GM12801 (cell line): ENCODE data around the gene CNST.

Experiments
- CTCF ChIP-seq: IDR thresholded peaks from one replicate; pipeline ENCODE4 v1.5.1; 2011; ENCODE audit warnings: control low read depth; ENCODE audit not compliant: insufficient read length; ENCODE audit errors: extremely low read depth

The CNST gene

GRCh38 chr1:246699095-246699735 lies 133.0 kb downstream of the CNST start:
- TF ChIP-seq CTCF, result no peak

DNA sequence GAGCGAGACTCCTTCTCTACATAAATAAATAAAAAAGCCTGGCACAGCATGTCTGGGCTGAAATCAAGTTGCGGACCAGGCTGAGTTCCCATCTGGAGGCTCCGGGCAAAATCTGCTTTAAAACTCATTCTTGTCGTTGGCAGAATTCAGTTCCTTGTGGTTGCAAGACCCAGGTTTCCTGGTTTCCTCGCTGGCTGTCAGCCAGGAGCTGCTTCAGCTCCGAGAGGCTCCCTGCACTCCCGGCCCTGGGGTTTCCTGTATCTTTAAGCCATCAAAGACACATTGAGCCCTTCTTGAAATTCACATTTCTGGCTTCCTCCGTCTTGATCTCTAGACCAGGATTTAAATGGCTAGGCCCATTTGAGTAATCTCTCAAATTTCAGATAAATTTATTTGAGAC lies 137.3 kb downstream of the CNST start:
- no peak for TF ChIP-seq CTCF

- no peak for TF ChIP-seq CTCF
Observed at GRCh38 chr1:246705368-246705767, 139.1 kb downstream of the CNST start.

DNA sequence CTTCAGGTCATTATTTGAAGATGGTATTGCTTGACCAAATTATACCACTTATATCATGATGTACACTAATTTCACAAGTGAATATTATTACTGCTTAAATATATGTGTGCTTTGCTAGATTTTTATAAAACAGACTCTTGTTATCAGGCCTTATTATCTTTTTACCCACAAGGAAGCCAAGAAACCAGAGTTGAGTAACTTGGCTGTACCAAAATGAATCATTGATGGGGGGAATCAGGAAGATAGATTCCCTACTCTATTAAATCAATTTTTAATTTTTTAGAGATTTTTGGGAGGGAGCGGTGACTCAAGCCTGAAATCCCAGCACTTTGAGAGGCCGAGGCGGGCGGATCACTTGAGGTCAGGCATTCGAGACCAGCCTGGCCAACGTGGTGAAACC lies 141.9 kb downstream of the CNST start:
- TF ChIP-seq CTCF, result no peak

DNA sequence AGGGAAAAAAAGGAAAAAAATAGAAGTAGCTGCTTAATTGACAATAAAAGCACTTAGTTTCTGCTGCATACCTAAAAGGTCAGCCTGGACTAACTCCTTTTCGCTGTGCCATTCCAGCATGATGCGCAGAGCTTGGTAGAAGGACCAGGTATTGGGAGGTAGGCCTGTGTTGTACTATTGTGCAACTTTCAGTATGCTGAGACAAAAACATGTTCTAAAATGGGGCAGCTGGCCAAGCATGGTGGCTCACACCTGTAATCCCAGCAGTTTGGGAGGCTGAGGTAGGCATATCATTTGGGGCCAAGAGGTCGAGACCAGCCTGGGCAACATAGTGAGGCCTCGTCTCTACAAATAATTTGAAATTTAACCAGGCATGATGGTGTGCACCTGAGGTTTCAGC lies 142.9 kb downstream of the CNST start:
- TF ChIP-seq CTCF, result no peak

DNA sequence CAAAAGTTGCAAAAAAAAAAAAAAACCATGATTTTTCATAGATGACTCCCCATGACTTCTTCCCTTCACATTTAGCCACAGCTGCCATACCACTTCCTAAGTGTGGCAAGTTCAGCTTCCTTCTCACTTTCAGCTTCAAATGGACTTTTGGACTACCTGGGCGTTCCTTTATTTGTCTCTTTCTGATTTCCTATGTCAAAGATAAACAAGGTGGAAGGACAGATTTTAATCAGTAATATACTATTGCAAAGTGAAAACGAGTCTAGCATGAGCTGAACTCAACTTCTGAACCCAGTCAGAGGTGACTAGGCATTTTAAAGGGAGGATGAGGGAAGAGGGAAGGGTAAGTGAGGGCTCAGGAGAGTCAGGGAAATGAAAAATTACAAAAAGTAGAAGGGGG lies 143.6 kb downstream of the CNST start:
- TF ChIP-seq CTCF, result no peak

DNA sequence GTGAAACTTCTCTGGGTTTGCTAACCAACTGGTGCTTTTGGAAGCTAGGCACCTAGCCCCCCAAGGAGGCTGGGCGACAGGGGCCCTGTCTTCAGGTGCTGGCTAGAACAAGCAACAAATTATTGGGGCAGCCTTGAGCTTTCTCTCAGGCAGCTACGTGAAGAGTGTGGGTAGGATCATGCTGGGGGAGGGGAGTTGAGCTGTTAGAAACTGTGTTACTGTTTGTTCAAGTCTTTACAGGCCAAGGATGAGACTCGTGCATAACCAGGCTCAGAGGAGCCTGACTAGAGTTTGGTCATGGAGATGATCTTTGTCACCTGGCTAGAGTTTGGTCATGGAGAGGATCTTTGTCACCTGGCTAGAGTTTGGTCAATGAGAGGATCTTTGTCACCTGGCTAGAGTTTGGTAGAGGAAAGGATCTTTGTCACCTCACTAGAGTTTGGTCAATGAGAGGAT lies 145.3 kb downstream of the CNST start:
- TF ChIP-seq CTCF, result no peak
